HG02970 (cell line): ENCODE data around the gene PAGE2B.
"Not testable (repeated sequence)": the region's sequence is repeated elsewhere in the genome, so short reads cannot be mapped to it uniquely, and the experiment has no call there.

Experiments
- ATAC-seq: cut with Tn5 transposase; IDR thresholded peaks from one replicate; pipeline ENCODE4 v1.9.1; 2021; ENCODE audit warnings: mild to moderate bottlenecking, moderate library complexity, moderate number of reproducible peaks; ENCODE audit not compliant: unreplicated experiment, low FRiP score

PAGE2B gene

GRCh38 chrX:55107911-55108310 is 33.1 kb downstream of the PAGE2B start:
- no peak for ATAC-seq

- no peak for ATAC-seq
These were observed 34.5 kb downstream of the PAGE2B start for GRCh38 chrX:55109306-55109705.

- ATAC-seq = no peak
These were observed 36.9 kb downstream of the PAGE2B start for GRCh38 chrX:55111578-55112254.

- not testable (repeated sequence) for ATAC-seq
These were observed 41.8 kb downstream of the PAGE2B start for GRCh38 chrX:55116589-55116988.

DNA sequence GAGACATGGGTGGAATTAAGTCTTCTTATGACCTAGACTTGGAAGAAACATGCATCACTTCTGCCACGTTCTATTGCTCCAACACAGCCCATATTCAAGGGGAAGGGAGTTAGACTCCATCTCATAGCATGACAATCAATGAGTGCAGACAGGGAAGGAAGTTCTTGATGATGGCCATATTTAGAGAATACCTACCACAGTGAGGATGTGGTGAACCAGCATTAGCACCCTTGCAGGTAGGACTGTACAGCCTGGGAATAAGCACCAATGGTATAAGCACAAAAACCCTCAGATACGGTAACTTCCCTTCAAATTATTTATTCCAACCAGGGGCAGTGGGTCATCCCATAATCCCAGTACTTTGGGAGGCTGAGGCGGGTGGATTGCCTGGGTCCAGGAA is 43.7 kb downstream of the PAGE2B start:
- no peak for ATAC-seq

DNA sequence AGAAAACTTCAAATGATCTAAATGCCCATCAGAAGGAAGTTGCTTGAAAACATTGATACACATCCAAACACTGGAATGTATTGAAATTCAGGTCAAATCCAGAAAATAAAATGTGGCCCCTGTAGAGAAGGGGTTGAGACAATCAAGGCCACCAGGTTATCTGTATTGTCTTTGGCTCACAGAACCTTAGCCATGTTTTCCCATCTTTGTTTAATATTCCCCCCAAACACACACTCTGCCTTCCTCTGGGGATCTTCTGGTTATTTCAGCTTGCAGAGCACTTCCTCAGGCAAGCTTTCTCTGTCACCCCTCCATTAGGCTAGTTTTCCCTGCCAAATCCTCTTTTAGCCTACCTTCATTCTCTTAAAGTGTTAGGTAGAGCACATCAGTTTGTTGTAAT is 44.4 kb downstream of the PAGE2B start:
- no peak for ATAC-seq

DNA sequence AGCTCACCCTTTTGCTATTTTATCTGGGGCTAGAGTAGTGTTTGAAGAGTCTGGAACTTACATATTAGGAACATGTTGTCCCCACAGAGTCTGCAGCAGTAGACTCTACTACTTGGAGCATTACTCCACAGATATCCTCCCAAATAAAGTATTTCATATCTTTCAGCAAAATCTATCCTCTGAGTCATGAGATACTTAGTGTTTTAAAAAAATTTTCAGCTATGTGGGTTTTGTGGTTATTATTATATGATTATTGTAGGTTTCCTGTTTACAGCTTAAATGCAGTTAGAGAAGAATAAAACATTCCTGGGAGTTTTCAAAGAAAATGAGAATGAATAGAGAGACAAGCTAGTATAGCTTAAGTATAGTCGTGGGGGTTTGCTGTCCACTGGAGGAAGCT is 44.9 kb downstream of the PAGE2B start:
- ATAC-seq = no peak

DNA sequence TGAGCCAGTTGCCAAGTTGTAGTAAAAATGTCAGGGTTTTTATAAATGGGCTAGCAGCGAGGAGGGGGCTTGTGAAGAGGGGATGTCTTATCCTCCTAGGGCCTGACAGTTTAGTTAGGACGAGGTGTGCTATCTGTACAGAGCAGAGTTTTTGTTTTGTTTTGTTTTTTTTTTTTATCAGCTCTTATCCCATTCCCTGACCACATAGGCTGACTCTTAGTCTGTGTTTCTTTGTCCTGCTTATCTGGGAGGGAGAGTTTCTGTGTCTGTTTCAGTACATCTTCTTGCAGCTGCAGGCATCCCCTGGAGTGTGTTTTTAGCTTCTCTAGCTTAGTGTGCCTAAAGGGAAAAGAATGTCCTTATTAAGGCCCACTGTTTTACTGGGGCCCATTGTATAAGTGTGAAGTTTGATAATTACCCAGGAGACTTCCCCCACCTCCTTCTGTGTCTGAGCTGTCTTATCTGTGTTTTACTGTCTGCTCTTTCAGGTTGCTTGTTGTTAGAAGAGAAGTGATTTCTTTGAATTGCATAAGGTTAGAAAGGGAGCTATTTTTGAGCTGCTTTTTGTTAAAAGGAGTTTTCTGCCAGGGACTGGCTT is 46.0 kb downstream of the PAGE2B start:
- ATAC-seq = no peak

- ATAC-seq = no peak
These were observed 49.1 kb downstream of the PAGE2B start for GRCh38 chrX:55123900-55124299.

GRCh38 chrX:55127692-55128091 is 52.9 kb downstream of the PAGE2B start:
- ATAC-seq = no peak
